Neural cell (in vitro differentiated cells): ENCODE results near the gene INTU. TPM values are rescaled to one million over a fixed set of nuclear protein-coding genes. Genes with fewer than 3 reads are reported as not detected.

Source experiments
- H2AFZ ChIP-seq: fragments of 200-600, 300-800 bp; sonication (generic), shearing (Covaris generic); 2 replicates; pipeline ENCODE4 v1.6.0; 2014; ENCODE audit warnings: low read depth, mild to moderate bottlenecking, antibody characterized with exemption, low read length, moderate library complexity
- H3F3A ChIP-seq: fragments of 200-600 bp; shearing (Covaris generic); 2 replicates; pipeline ENCODE4 v1.6.1; 2016; ENCODE audit warnings: mild to moderate bottlenecking, moderate library complexity, mixed read lengths, antibody characterized with exemption, low read length; ENCODE audit not compliant: insufficient read depth, poor library complexity, severe bottlenecking
- H3K27ac ChIP-seq: fragments of 200-600, 300-800 bp; sonication (generic), shearing (Covaris generic); 2 replicates; pipeline ENCODE4 v1.5.1; 2014; ENCODE audit warnings: mild to moderate bottlenecking, low read length, moderate library complexity
- H3K27me3 ChIP-seq: fragments of 300-800, 200-600 bp; sonication (generic), shearing (Covaris generic); 2 replicates; pipeline ENCODE4 v1.6.0; 2014; ENCODE audit warnings: mild to moderate bottlenecking, low read depth, low read length, moderate library complexity; ENCODE audit not compliant: insufficient read depth
- H3K36me3 ChIP-seq: fragments of 300-800, 200-600 bp; sonication (generic), shearing (Covaris generic); 2 replicates; pipeline ENCODE4 v1.5.1; 2014; ENCODE audit warnings: mild to moderate bottlenecking, antibody characterized with exemption, low read length, moderate library complexity; ENCODE audit not compliant: insufficient read depth
- H3K4me2 ChIP-seq: fragments of 300-800, 200-600 bp; sonication (generic), shearing (Covaris generic); 2 replicates; pipeline ENCODE4 v1.6.0; 2014; ENCODE audit warnings: mild to moderate bottlenecking, low read length
- H3K4me3 ChIP-seq: fragments of 300-800, 200-600 bp; sonication (generic), shearing (Covaris generic); 2 replicates; pipeline ENCODE4 v1.5.1; 2014; ENCODE audit warnings: mild to moderate bottlenecking, low read length, moderate library complexity
- H3K79me2 ChIP-seq: fragments of 200-600 bp; shearing (Covaris generic); replicated peaks from 2 replicates; pipeline ENCODE4 v1.6.0; 2014; ENCODE audit warnings: mild to moderate bottlenecking, low read length, moderate library complexity; ENCODE audit not compliant: insufficient read depth
- H3K9ac ChIP-seq: fragments of 300-800, 200-600 bp; sonication (generic), shearing (Covaris generic); 2 replicates; pipeline ENCODE4 v1.6.1; 2016; ENCODE audit warnings: mild to moderate bottlenecking, low read length, mixed read lengths
- H3K9me2 ChIP-seq: fragments of 200-600 bp; shearing (Covaris generic); 2 replicates; pipeline ENCODE4 v1.6.1; 2016; ENCODE audit warnings: mild to moderate bottlenecking, low read length, mixed read lengths; ENCODE audit not compliant: insufficient read depth
- H3K9me3 ChIP-seq: fragments of 200-600, 300-800 bp; sonication (generic), shearing (Covaris generic); 2 replicates; pipeline ENCODE4 v1.6.1; 2016; ENCODE audit warnings: mild to moderate bottlenecking, mixed run types, low read length, moderate library complexity, mixed read lengths
- H4K20me1 ChIP-seq: fragments of 200-600 bp; shearing (Covaris generic); 2 replicates; pipeline ENCODE4 v1.6.1; 2016; ENCODE audit warnings: mild to moderate bottlenecking, mixed run types; ENCODE audit not compliant: insufficient read depth
- EP300 ChIP-seq: fragments of 450-650 bp; conservative IDR thresholded peaks from 2 replicates; pipeline ENCODE4 v1.6.1; 2014; ENCODE audit warnings: antibody characterized with exemption, mild to moderate bottlenecking, moderate library complexity; ENCODE audit not compliant: poor library complexity, severe bottlenecking
- EZH2 ChIP-seq: fragments of 200-600, 300-800 bp; shearing (Covaris generic), sonication (generic); IDR thresholded peaks from 2 replicates; pipeline ENCODE4 v1.6.1; 2014; ENCODE audit warnings: antibody characterized with exemption, low read length, borderline replicate concordance, mild to moderate bottlenecking; ENCODE audit not compliant: insufficient read depth, poor library complexity, severe bottlenecking
- MXI1 ChIP-seq: fragments of 450-650 bp; conservative IDR thresholded peaks from 2 replicates; pipeline ENCODE4 v1.6.1; 2014; ENCODE audit warnings: antibody characterized with exemption, mild to moderate bottlenecking; ENCODE audit not compliant: poor library complexity, severe bottlenecking
- POLR2AphosphoS5 ChIP-seq: IDR thresholded peaks from 2 replicates; pipeline ENCODE4 v1.6.1; 2012
- RAD21 ChIP-seq: fragments of 450-650 bp; conservative IDR thresholded peaks from 2 replicates; pipeline ENCODE4 v1.6.1; 2014; ENCODE audit warnings: antibody characterized with exemption, mild to moderate bottlenecking, moderate library complexity
- SMC3 ChIP-seq: fragments of 450-650 bp; conservative IDR thresholded peaks from 2 replicates; pipeline ENCODE4 v1.6.1; 2014; ENCODE audit warnings: antibody characterized with exemption, mild to moderate bottlenecking, moderate library complexity; ENCODE audit not compliant: poor library complexity
- TAF1 ChIP-seq: IDR thresholded peaks from 2 replicates; pipeline ENCODE4 v1.6.1; 2012; ENCODE audit warnings: low read depth
- polyA plus RNA-seq: library from polyadenylated mRNA; depleted of rRNA; stranded (reverse); fragments of >200 nt; gene quantifications from 2 replicates; pipeline ENCODE4 v1.2.3, GENCODE V29; 2014
- TF ChIP-seq, protein P1 (sequence below): fragments of 450-650 bp; IDR thresholded peaks from 2 replicates; pipeline ENCODE4 v1.5.1; 2014; ENCODE audit warnings: antibody characterized with exemption, mild to moderate bottlenecking, moderate library complexity; ENCODE audit not compliant: poor library complexity, severe bottlenecking
- TF ChIP-seq, protein P2 (sequence below): IDR thresholded peaks from 2 replicates; pipeline ENCODE4 v1.6.1; 2012; ENCODE audit warnings: borderline replicate concordance

INTU gene
- polyA plus RNA-seq, 1 donor from 2014 or later: 15.7 TPM

DNA sequence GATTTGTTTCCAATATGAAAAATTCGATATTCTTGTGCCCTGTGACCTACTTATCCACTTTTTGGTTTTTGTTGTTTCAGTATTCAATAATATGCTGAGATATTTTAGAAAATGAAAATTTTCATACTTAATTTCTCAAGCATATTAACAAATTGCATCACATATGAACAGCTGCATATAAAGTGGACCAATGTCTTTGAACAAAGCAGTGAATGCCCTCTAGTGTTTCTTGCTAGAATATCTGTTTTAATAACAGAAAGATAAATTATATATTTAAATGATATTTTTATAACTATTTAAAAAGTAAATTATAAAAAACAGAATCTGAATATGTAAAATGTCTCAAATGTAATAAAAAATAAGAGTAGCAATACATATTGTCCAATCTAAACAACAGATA lies 31.7 kb upstream of the INTU start:
- TF ChIP-seq TAF1: no peak
- TF ChIP-seq, protein P1, sequence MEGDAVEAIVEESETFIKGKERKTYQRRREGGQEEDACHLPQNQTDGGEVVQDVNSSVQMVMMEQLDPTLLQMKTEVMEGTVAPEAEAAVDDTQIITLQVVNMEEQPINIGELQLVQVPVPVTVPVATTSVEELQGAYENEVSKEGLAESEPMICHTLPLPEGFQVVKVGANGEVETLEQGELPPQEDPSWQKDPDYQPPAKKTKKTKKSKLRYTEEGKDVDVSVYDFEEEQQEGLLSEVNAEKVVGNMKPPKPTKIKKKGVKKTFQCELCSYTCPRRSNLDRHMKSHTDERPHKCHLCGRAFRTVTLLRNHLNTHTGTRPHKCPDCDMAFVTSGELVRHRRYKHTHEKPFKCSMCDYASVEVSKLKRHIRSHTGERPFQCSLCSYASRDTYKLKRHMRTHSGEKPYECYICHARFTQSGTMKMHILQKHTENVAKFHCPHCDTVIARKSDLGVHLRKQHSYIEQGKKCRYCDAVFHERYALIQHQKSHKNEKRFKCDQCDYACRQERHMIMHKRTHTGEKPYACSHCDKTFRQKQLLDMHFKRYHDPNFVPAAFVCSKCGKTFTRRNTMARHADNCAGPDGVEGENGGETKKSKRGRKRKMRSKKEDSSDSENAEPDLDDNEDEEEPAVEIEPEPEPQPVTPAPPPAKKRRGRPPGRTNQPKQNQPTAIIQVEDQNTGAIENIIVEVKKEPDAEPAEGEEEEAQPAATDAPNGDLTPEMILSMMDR: peak; percentile 47
- Histone ChIP-seq H3K9me3 (no peaks in the 10 kb centered on the region), H3K9ac (no peak overlapping the region), H3F3A (no peaks in the 10 kb centered on the region), H2AFZ (no peak overlapping the region), H3K9me2 (no peaks in the 10 kb centered on the region), H3K79me2 (no peaks in the 10 kb centered on the region), H3K4me3 (no peak overlapping the region), H3K4me2 (no peak overlapping the region), H4K20me1 (no peaks in the 10 kb centered on the region), H3K36me3 (no peaks in the 10 kb centered on the region), H3K27ac (no peak overlapping the region), H3K27me3 (no peaks in the 10 kb centered on the region)

DNA sequence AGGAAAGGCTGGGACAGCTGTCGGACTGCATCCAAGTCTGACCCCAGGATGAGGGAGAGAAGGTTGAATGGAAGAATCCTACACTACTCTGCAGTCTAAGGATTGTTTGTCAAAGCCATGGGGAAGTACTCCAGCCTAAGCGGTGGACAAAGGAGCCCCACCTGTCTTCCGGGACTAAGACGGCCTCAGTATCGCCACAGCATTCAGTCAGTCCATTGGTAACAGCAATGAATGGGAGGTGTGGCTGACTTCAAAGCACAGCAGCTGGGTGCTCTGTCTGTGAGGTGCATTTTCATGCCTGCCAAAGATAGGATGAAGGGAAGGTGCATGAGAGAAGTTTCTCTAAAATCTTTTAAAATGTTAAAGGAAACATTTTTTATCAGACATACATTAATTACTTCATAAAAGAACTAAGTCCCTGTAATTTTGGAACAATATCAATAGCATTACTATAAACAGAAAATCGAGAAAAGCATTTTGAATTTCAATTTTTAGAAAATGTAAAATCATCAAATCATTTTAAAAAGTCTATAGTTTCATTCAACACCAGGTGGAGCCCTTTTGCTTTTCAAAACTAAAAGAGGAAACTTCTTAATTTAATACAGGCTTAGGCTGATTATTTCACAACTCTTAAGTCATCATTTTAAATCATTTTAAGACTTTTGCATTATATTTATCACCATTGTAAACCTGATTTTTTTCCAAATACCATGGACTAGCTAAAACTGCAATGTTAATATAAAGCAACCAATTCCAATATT lies 27.6 kb upstream of the INTU start:
- Histone ChIP-seq H3K9ac (no peak overlapping the region), H3K9me2 (no peaks in the 10 kb centered on the region), H3K79me2 (no peaks in the 10 kb centered on the region), H3K4me2 (no peak overlapping the region), H3K27ac (no peak overlapping the region), H3F3A (no peaks in the 10 kb centered on the region), H4K20me1 (no peaks in the 10 kb centered on the region), H3K27me3 (no peaks in the 10 kb centered on the region), H3K9me3 (no peaks in the 10 kb centered on the region), H3K36me3 (no peaks in the 10 kb centered on the region), H2AFZ (no peak overlapping the region), H3K4me3 (no peak overlapping the region)
- TF ChIP-seq MXI1: no peak
- TF ChIP-seq EZH2: no peak
- TF ChIP-seq EP300: no peak
- TF ChIP-seq RAD21: peak; percentile 66
- no peak for TF ChIP-seq TAF1
- no peak for TF ChIP-seq POLR2AphosphoS5
- TF ChIP-seq, protein P1: peak; percentile 66
- TF ChIP-seq, protein P2, sequence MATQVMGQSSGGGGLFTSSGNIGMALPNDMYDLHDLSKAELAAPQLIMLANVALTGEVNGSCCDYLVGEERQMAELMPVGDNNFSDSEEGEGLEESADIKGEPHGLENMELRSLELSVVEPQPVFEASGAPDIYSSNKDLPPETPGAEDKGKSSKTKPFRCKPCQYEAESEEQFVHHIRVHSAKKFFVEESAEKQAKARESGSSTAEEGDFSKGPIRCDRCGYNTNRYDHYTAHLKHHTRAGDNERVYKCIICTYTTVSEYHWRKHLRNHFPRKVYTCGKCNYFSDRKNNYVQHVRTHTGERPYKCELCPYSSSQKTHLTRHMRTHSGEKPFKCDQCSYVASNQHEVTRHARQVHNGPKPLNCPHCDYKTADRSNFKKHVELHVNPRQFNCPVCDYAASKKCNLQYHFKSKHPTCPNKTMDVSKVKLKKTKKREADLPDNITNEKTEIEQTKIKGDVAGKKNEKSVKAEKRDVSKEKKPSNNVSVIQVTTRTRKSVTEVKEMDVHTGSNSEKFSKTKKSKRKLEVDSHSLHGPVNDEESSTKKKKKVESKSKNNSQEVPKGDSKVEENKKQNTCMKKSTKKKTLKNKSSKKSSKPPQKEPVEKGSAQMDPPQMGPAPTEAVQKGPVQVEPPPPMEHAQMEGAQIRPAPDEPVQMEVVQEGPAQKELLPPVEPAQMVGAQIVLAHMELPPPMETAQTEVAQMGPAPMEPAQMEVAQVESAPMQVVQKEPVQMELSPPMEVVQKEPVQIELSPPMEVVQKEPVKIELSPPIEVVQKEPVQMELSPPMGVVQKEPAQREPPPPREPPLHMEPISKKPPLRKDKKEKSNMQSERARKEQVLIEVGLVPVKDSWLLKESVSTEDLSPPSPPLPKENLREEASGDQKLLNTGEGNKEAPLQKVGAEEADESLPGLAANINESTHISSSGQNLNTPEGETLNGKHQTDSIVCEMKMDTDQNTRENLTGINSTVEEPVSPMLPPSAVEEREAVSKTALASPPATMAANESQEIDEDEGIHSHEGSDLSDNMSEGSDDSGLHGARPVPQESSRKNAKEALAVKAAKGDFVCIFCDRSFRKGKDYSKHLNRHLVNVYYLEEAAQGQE: no peak
- peak; percentile 78 for TF ChIP-seq SMC3
